ENCODE data around the gene ATP6V1C2. TPM values are rescaled to one million over a fixed set of nuclear protein-coding genes. Genes with fewer than 3 reads are reported as not detected.

The ATP6V1C2 gene
- total and polyA plus RNA-seq, 2 of the 4 experiments (the other 2 are of a cell fraction): not detected

DNA sequence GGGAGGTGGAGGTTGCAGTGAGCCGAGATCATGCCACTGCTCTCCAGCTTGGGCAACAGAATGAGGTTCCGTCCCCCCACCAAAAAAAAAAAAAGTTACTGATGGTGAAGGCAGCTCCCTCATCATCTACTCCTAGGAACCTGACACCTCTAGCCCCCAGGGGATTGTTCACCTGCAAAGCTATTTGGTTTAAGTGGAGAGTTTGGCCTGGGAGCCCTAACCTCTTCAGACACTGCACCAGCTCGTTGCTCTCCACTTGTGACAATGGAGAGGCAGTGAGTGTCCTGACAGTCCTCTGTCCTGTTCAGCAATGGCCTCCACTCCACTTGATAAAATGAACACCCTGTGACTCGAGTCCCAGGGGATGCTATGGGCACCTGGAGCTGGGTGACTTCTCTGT lies 43.5 kb downstream of the ATP6V1C2 start:
- no peak for DNase-seq
- dilution Hi-C loops (cut with HindIII; ENCODE audit: low sequenced_read_pairs, unreplicated experiment): no loop called here
- no peak overlapping the region for H3K14ac ChIP-seq (replicated peaks; ENCODE audit: low read depth, low read length)
- in situ Hi-C loops (cut with MboI; ENCODE audit: low sequenced_read_pairs): no loop called here
- H3K27ac ChIP-seq (ENCODE audit: insufficient read depth, low read length): no peak overlapping the region
- H3K27me3 ChIP-seq (ENCODE audit: control insufficient read depth, insufficient read depth, low read length): peaks cover 39% of the 10 kb centered on the region; the same call in 1 of the 2 replicates
- WGBS, 2 experiments (ENCODE audit: extremely low coverage in 2 of 2, insufficient read length in 1 of 2): no CpG with 5 or more reads among the region's 4 CpGs
- no peaks in the 10 kb centered on the region for H3K9me3 ChIP-seq (ENCODE audit: control insufficient read depth, insufficient read depth, low read length)
- no peak overlapping the region for H2BK5ac ChIP-seq (ENCODE audit: low read depth, low read length, poor library complexity, severe bottlenecking)
- H3K56ac ChIP-seq (ENCODE audit: extremely low read depth, insufficient read depth, low read length): no peak overlapping the region
- H3K18ac ChIP-seq (ENCODE audit: low read depth, low read length): no peak overlapping the region
- H2BK120ac ChIP-seq (ENCODE audit: low read depth, low read length): no peak overlapping the region
- no peak overlapping the region for H3K9ac ChIP-seq (ENCODE audit: low read depth, low read length)
- no peak overlapping the region for H3K23ac ChIP-seq (ENCODE audit: low read depth, low read length)
- no peaks in the 10 kb centered on the region for H3K36me3 ChIP-seq (ENCODE audit: control insufficient read depth, insufficient read depth, low read length)
- H4K8ac ChIP-seq (ENCODE audit: low read depth in 2 of 2, low read length in 2 of 2): no peak overlapping the region
- H4K20me1 ChIP-seq (ENCODE audit: insufficient read depth, low read length): no peaks in the 10 kb centered on the region
- H4K5ac ChIP-seq (ENCODE audit: low read depth, low read length): no peak overlapping the region
- BruUV-seq (replicated peaks): no TSS peak
- ChIA-PET POLR2A (ENCODE audit: unreplicated experiment) (no interaction called here), CTCF (interaction anchor here (0.5 kb wide), 1 partner anchor 14 kb away, joined by 3 read pairs; no protein-coding TSS in a partner anchor)
- H2BK15ac ChIP-seq (ENCODE audit: low read depth, low read length): no peak overlapping the region
- H2AK9ac ChIP-seq (replicated peaks; ENCODE audit: low read depth, low read length, poor library complexity): no peak overlapping the region
- no peak overlapping the region for H2AFZ ChIP-seq (replicated peaks; ENCODE audit: low read length, poor library complexity)
- H3K4me2 ChIP-seq (ENCODE audit: low read depth, low read length): no peak overlapping the region
- no peaks in the 10 kb centered on the region for H3K9me1 ChIP-seq (ENCODE audit: insufficient read depth, low read length)
- H4K91ac ChIP-seq (ENCODE audit: insufficient read depth, low read depth, low read length): no peak overlapping the region
- H2AK5ac ChIP-seq (ENCODE audit: low read depth, low read length): no peak overlapping the region
- no peak overlapping the region for H2BK20ac ChIP-seq (ENCODE audit: low read depth, low read length)
- intact Hi-C loops (cut with micrococcal nuclease): no loop called here
- ATAC-seq (ENCODE audit: low read depth): no peak
- TF ChIP-seq FOS (IDR thresholded peaks at IDR 0.05; ENCODE audit: low read depth, low read length): no peak
- no peak for TF ChIP-seq RAD21 (IDR thresholded peaks at IDR 0.05; ENCODE audit: low read length)
- TF ChIP-seq CHD1 (IDR thresholded peaks at IDR 0.05; ENCODE audit: low read depth, low read length): no peak
- TF ChIP-seq SMC3 (IDR thresholded peaks at IDR 0.05; ENCODE audit: low read depth, low read length): no peak
- TF ChIP-seq, protein P1, sequence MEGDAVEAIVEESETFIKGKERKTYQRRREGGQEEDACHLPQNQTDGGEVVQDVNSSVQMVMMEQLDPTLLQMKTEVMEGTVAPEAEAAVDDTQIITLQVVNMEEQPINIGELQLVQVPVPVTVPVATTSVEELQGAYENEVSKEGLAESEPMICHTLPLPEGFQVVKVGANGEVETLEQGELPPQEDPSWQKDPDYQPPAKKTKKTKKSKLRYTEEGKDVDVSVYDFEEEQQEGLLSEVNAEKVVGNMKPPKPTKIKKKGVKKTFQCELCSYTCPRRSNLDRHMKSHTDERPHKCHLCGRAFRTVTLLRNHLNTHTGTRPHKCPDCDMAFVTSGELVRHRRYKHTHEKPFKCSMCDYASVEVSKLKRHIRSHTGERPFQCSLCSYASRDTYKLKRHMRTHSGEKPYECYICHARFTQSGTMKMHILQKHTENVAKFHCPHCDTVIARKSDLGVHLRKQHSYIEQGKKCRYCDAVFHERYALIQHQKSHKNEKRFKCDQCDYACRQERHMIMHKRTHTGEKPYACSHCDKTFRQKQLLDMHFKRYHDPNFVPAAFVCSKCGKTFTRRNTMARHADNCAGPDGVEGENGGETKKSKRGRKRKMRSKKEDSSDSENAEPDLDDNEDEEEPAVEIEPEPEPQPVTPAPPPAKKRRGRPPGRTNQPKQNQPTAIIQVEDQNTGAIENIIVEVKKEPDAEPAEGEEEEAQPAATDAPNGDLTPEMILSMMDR (conservative IDR thresholded peaks at IDR 0.05; ENCODE audit: low read depth, low read length): no peak
- no peak for TF ChIP-seq POLR2A (IDR thresholded peaks at IDR 0.05; ENCODE audit: low read depth, low read length)
- TF ChIP-seq MAFK (IDR thresholded peaks at IDR 0.05; ENCODE audit: low read depth, low read length): no peak
- TF ChIP-seq BHLHE40 (IDR thresholded peaks at IDR 0.05; ENCODE audit: low read depth, low read length): no peak
- no peak for TF ChIP-seq CEBPB (IDR thresholded peaks at IDR 0.05; ENCODE audit: low read depth, low read length)
- H3K4me3 ChIP-seq (ENCODE audit: insufficient read depth, low read depth, low read length): no peak overlapping the region
- H3K79me1 ChIP-seq (ENCODE audit: low read depth in 1 of 2, low read length in 2 of 2): no peaks in the 10 kb centered on the region
- H3K4ac ChIP-seq (ENCODE audit: low read depth, low read length): no peak overlapping the region
- H3K4me1 ChIP-seq (ENCODE audit: control insufficient read depth, insufficient read depth, low read length): no peaks in the 10 kb centered on the region
